Spleen (tissue), 11 donors: ENCODE results near the gene GRM2. TPM values are rescaled to one million over a fixed set of nuclear protein-coding genes. Genes with fewer than 3 reads are reported as not detected.
A peak's percentile ranks its signal among the peaks of the same experiment; 100 is the strongest.

Source experiments
- DNase-seq: peaks from one replicate; pipeline ENCODE4 v3.0.0-alpha.2; 2020
- H3K27ac ChIP-seq, 8 donors: fragments of 200-600 bp; sonication (generic) in 7 of 8; 1 replicate in 4 of 8; 2 replicates in 4 of 8; pipeline versions ENCODE4 v1.5.0 to v1.8.0; 2016 to 2021; ENCODE audit warnings: inconsistent platforms in 4 of 8, mild to moderate bottlenecking in 4 of 8, moderate library complexity in 1 of 8
- H3K27me3 ChIP-seq, 7 donors: fragments of 200-600 bp; sonication (generic) in 6 of 7; replicated peaks in 1 of 7; 1 replicate in 4 of 7; 2 replicates in 3 of 7; pipeline versions ENCODE4 v1.5.0 to v1.8.0; 2016 to 2021; ENCODE audit warnings: inconsistent platforms in 3 of 7, mild to moderate bottlenecking in 1 of 7
- H3K36me3 ChIP-seq, 6 donors: fragments of 200-600 bp; sonication (generic) in 5 of 6; 1 replicate in 4 of 6; 2 replicates in 2 of 6; pipeline versions ENCODE4 v1.5.0 to v1.8.0; 2016 to 2021; ENCODE audit warnings: inconsistent platforms in 2 of 6
- H3K4me1 ChIP-seq, 6 donors: fragments of 200-600 bp; sonication (generic) in 5 of 6; 1 replicate in 3 of 6; 2 replicates in 3 of 6; pipeline versions ENCODE4 v1.5.0 to v1.8.0; 2016 to 2021; ENCODE audit warnings: inconsistent platforms in 3 of 6
- H3K4me3 ChIP-seq, 8 donors: fragments of 200-600 bp; sonication (generic) in 7 of 8; 1 replicate in 4 of 8; 2 replicates in 4 of 8; pipeline versions ENCODE4 v1.5.0 to v1.8.0; 2016 to 2021; ENCODE audit warnings: inconsistent platforms in 4 of 8, mild to moderate bottlenecking in 4 of 8, moderate library complexity in 2 of 8
- H3K9me3 ChIP-seq, 8 donors: fragments of 200-600 bp; sonication (generic) in 7 of 8; 1 replicate in 4 of 8; 2 replicates in 4 of 8; pipeline versions ENCODE4 v1.5.0 to v1.8.0; 2016 to 2021; ENCODE audit warnings: inconsistent platforms in 4 of 8
- POLR2A ChIP-seq, 3 donors: fragments of 450-650 bp; IDR thresholded peaks; one replicate each; pipeline ENCODE4 v1.5.1; 2017; ENCODE audit warnings: antibody characterized with exemption in 3 of 3, mild to moderate bottlenecking in 1 of 3
- POLR2AphosphoS5 ChIP-seq, 3 donors: sonication (generic); formaldehyde crosslinking; IDR thresholded peaks; one replicate each; pipeline ENCODE4 v1.5.1; 2017; ENCODE audit warnings: antibody characterized with exemption in 3 of 3
- WGBS, 5 donors: extraction: QIAGEN DNeasy Blood & Tissue Kit in 3 of 5; methylation state at CpG; one replicate each; pipeline versions ENCODE4 v1.1.5 to v1.1.7; 2013 to 2018; 5-methylcytosine and 5-hydroxymethylcytosine counted together
- intact Hi-C: fragments of 100-400 bp; cut with DNase I; formaldehyde crosslinking; loops from one replicate; pipeline ENCODE4 v1.15.0; 2023; ENCODE audit warnings: low total_unique reads
- polyA plus RNA-seq, 3 donors: library from polyadenylated mRNA; stranded (reverse); fragments of 200-250 nt; gene quantifications; one replicate each; pipeline ENCODE4 v1.2.1, GENCODE V29; 2013
- total RNA-seq, 7 donors: library from RNA; depleted of rRNA in 3 of 7; stranded (reverse); fragments of >200 nt in 3 of 7; fragmentation: NEBNext Ultra II Directional in 4 of 7; extraction: Animal tissue kit (Norgen Biotek cat#: 25700) in 4 of 7; gene quantifications; one replicate each; pipeline versions ENCODE4 v1.1.0 to v1.2.1, GENCODE V29; 2016 to 2021
- TF ChIP-seq, protein P1 (sequence below), 11 experiments: fragments of 200-600 bp in 7 of 11; fragments of 450-650 bp in 4 of 11; sonication (generic) in 4 of 11; IDR thresholded peaks in 8 of 11; conservative IDR thresholded peaks in 3 of 11; 1 replicate in 7 of 11; 2 replicates in 4 of 11; pipeline versions ENCODE4 v1.4.0 to v1.8.0; 2016 to 2021; ENCODE audit warnings: antibody characterized with exemption in 11 of 11, inconsistent platforms in 4 of 11, mild to moderate bottlenecking in 1 of 11
- donor health status: healthy with polysubstance abuse.
- donor health status: DM: no; HTN: no; CAD: no; lungs with moderate emphysema.
- donor health status: DM: no; HTN: no; CAD: no.
- donor health status: Bipolar disorder and iron deficiency.
- donor health status: healthy.
- donor health status: DM: no; HTN: no; CAD: no.
- donor health status: DM: yes; HTN: yes; CAD: no.

Gene GRM2
- total and polyA plus RNA-seq, 10 donors, result 0.17 to 2.7 (median 1.4) TPM

- Histone ChIP-seq H3K27ac (peak within 1 kb of the TSS; percentile 91 to 98 (median 94)), H3K27me3 (no peaks in the 10 kb centered on the region), H3K36me3 (peaks cover 0 to 21% (median 3%) of the 10 kb centered on the region in 6 donors), H3K4me3 (peak within 1 kb of the TSS; percentile 67 to 97 (median 91)), H3K4me1 (peaks cover 32 to 71% (median 59%) of the 10 kb centered on the region in 6 donors), H3K9me3 (no peaks in the 10 kb centered on the region)
- WGBS, 5 donors, result 1 to 2% (median 1%) methylated on average over 24 to 81 of the region's 81 CpGs
- peak; percentile 59 to 71 (median 63) for TF ChIP-seq POLR2A (IDR thresholded peaks at IDR 0.05)
- TF ChIP-seq POLR2AphosphoS5 (IDR thresholded peaks at IDR 0.05), result peak; percentile 92 to 93 (median 93)
- TF ChIP-seq, protein P1, sequence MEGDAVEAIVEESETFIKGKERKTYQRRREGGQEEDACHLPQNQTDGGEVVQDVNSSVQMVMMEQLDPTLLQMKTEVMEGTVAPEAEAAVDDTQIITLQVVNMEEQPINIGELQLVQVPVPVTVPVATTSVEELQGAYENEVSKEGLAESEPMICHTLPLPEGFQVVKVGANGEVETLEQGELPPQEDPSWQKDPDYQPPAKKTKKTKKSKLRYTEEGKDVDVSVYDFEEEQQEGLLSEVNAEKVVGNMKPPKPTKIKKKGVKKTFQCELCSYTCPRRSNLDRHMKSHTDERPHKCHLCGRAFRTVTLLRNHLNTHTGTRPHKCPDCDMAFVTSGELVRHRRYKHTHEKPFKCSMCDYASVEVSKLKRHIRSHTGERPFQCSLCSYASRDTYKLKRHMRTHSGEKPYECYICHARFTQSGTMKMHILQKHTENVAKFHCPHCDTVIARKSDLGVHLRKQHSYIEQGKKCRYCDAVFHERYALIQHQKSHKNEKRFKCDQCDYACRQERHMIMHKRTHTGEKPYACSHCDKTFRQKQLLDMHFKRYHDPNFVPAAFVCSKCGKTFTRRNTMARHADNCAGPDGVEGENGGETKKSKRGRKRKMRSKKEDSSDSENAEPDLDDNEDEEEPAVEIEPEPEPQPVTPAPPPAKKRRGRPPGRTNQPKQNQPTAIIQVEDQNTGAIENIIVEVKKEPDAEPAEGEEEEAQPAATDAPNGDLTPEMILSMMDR (IDR thresholded peaks at IDR 0.05 in 8 of 11, conservative IDR thresholded peaks at IDR 0.05 in 3 of 11), result peak in 4 of 11 experiments; percentile 23 to 42 (median 30)
- intact Hi-C loops, result loop anchor here (10.0 kb wide), 1 partner anchor 286 kb away; the partner anchor contains the start of gene MANF
- peak; percentile 99 for DNase-seq
Measured at GRCh38 chr3:51670823-51671733, 35.8 kb upstream of the GRM2 start, which contains the start of gene TEX264. TSS of gene TEX264 (plus strand) at chr3:51671252. CDS start at chr3:51674305, 3,053 bp downstream.

DNA sequence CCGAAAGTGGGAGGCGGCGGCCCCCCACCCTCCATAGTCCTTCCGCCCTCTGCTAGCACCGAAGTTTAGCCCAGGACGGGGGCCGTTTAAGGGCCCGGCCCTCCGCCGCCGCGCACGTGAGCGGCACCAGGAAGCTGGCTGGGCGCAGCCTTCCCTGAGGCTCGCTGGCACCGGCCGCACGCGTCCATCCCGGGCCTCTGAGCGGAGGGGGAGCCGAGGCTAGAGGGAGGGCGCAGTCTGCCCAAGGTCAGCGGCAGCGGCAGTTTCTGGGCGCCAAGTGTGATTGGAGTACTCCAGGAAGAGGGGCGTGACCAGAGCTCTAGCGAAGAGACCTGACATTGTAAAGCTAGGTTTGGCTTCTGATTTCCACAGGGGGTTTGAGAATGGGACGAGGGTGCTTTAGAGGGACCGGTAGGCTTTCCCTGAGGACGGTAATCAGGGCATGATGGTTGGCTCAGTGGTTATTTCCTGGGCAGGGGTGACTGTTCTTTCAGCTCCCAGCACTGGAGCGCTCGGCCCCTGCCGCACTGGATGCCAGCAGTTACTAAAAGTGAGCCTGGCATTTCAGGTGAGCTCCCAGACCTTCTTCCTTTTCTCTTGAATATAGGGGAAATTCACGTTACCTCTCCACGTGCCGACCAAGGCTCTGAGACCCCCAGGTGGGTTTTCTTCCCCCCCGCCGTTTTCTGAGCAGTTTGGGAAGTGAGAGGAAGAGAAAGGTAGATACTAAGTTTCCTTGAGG lies 35.0 kb upstream of the GRM2 start:
- Histone ChIP-seq H3K4me3 (peak overlapping the region; percentile 67 to 97 (median 91)), H3K36me3 (peaks cover 0 to 30% (median 3%) of the 10 kb centered on the region in 6 donors), H3K27ac (peak overlapping the region; percentile 91 to 98 (median 94)), H3K4me1 (peaks cover 32 to 79% (median 60%) of the 10 kb centered on the region in 6 donors), H3K27me3 (no peaks in the 10 kb centered on the region), H3K9me3 (no peaks in the 10 kb centered on the region)
- DNase-seq, result peak; percentile 93
- peak in 1 of 3 donors; percentile 21 for TF ChIP-seq POLR2A (IDR thresholded peaks at IDR 0.05)
- peak; percentile 65 to 88 (median 75) for TF ChIP-seq POLR2AphosphoS5 (IDR thresholded peaks at IDR 0.05)
- TF ChIP-seq, protein P1 (IDR thresholded peaks at IDR 0.05 in 8 of 11, conservative IDR thresholded peaks at IDR 0.05 in 3 of 11), result no peak
- 5 to 8% (median 7%) methylated on average over 34 to 40 of the region's 40 CpGs for WGBS, 5 donors
- intact Hi-C loops, result loop anchor here (10.0 kb wide), 1 partner anchor 287 kb away; the partner anchor contains the start of gene MANF

DNA sequence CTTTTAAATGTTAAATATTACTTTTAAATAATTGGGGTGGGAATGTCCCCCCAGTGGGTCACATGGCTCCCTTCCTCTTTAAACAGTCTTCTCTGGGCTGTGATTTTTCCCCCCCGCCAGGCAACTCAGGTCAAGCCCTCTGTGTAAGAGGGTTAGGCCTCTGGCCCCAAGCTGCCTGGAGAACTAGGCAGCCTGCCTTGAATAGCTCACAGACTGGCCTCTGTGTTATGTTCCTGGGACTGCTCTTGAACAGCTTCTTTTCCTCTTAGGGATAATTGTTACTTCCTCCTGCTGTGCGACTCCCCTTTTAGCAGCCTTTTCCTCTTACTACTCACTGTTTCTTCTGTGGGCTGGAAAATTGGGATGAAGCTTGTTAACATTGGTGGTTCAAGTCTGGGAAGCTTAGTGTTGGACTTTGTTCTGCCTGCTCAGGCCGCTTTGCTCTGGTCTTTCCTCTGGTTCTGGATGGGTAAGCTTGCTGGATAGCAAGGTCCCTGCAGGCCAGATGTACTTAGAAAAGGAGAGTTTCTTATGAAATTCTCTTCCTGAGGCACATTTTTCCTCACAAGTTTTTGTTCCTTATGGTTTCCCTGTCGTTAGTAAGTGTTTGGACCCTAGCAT lies 33.6 kb upstream of the GRM2 start:
- 64 to 73% (median 70%) methylated on average over 4 of the region's 4 CpGs for WGBS, 5 donors
- intact Hi-C loops, result loop anchor here (10.0 kb wide), 1 partner anchor 288 kb away; the partner anchor contains the start of gene MANF

More for the DNA sequence above, 33.6 kb upstream of the GRM2 start:
- Histone ChIP-seq H3K27me3 (no peaks in the 10 kb centered on the region), H3K4me3 (no peak overlapping the region), H3K36me3 (peaks cover 0 to 44% (median 3%) of the 10 kb centered on the region in 6 donors), H3K4me1 (peaks cover 33 to 93% (median 70%) of the 10 kb centered on the region in 6 donors), H3K9me3 (no peaks in the 10 kb centered on the region), H3K27ac (peak overlapping the region in 4 of 8 donors; percentile 1 to 98 (median 98))
- no peak for DNase-seq
- TF ChIP-seq, protein P1 (IDR thresholded peaks at IDR 0.05 in 8 of 11, conservative IDR thresholded peaks at IDR 0.05 in 3 of 11), result no peak
- TF ChIP-seq POLR2AphosphoS5 (IDR thresholded peaks at IDR 0.05) (no peak), POLR2A (IDR thresholded peaks at IDR 0.05) (no peak)
